Activated CD4-positive, alpha-beta T cell treated with anti-CD3 and anti-CD28 coated beads, Interleukin-2, amount 50 U/mL, for 4 hours (primary cell): ENCODE results near the gene C1QTNF1.
A peak's percentile ranks its signal among the peaks of the same experiment; 100 is the strongest.

Experiments
- DNase-seq, 2 experiments: peaks; one replicate each; pipeline ENCODE4 v3.0.0-alpha.2; 2020

C1QTNF1 gene

DNA sequence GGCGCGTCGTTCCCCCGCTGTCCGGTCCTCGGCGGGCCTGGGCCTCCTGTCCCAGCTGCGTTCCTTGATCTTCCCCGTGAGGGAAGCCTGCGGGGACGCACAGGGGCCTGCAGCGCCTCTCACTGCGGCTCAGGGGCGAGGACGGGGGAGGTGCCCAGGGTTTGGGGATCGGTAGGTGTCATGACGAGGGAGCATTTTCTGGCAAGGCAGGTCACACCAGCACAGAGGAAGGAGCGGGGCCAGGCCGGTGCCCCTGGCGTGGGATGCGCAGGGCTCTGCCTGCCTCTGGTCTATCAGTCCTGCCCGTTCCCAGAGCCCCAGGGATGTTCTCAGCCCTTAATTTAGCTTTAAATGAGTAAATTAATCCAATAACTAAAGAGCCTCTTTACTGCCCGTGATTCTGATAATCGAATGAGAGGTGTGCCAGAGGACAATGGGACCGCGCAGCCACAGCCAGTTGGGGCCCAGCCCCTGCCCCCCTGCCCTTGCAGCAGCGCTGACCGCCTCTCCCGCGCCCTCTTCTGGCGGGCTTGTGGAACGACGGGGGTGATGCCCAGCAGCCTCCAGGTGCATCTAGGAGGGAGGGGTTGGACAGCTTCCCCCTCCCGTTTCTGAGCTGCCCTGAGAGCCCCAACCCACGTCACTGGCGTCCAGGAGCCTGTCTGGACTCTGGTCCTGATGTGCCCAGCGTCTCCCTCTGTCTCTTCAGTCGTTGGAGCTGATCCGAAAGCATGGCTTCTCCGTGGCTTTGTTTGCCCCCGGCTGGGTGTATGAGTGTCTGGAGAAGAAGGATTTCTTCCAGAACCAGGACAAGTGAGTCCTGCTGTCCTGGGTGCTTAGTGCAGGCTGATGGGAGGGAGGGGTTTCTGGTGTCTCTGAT lies 58.6 kb downstream of the C1QTNF1 start:
- peak; percentile 27 to 33 for DNase-seq

DNA sequence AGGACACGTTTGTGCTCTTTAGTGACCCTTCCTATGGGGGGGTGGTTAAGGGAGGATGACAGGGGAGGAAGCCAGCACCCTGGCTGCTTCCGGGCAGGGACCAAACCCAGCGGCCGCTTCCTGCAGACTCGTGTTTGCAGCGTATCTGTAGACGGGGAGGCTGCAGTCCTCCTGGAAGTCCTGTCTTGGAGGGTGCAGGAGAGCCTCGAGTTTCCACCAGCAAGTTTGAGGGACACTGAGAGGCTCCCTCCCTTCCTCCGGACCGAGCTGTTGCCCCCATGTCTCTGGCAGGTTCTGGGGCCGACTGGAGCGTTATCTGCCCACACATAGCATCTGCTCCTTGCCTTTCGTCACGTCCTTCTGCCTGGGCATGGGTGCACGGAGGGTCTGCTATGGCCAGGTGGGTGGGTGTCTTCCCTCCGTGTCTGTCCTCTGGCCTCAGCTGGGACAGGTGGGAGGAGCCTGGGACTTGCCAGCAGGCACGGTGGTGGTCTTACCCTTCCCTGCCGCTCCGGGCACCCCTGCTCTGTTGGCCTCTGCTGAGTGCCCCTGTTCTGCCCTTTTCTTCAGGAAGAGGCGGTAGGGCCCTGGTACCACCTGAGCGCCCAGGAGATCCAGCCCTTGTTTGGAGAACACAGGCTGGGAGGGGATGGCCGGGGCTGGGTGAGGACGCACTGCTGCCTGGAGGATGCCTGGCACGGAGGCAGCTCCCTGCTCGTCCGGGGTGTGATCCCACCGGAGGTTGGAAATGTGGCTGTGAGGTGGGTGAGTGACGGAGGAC lies 59.4 kb downstream of the C1QTNF1 start:
- no peak for DNase-seq

DNA sequence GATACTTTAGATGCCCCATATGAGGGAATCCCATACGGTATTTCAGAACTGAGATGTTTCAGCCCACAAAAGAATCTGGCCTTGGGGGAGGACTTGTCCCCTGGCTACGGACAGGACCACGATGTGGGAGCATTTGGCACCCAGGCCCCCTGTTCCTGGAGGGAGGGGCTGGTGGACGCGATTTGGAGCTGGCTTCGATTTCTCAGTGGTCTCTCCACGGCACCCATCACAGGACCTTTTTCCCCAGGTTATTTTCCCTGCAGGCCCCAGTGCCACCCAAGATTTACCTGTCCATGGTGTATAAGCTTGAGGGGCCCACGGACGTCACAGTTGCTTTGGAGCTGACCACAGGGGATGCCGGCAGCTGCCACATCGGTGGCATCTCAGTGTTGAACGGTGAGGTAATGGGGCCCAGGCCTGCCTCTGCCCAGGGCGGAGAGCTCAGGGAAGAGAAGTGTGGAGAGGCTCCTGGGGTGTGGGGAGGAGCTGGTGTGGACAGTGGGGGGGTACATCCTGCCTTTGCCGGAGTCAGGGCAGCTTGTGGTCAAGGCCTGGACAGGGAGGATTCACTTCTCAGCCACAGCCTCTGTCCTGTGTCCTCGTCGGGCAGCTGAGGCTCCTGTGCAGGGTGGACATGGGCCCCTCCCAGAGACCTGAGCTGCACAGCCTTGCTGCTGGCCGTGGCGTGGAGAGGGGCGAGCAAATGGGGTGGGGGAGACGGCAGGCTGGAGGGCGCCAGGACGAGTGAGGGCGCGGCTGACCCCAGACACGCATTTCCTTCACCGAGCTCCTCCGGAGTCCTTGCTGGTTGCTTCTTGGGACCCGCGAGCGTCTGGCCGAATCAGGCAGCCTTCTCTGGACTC lies 60.6 kb downstream of the C1QTNF1 start:
- no peak for DNase-seq

DNA sequence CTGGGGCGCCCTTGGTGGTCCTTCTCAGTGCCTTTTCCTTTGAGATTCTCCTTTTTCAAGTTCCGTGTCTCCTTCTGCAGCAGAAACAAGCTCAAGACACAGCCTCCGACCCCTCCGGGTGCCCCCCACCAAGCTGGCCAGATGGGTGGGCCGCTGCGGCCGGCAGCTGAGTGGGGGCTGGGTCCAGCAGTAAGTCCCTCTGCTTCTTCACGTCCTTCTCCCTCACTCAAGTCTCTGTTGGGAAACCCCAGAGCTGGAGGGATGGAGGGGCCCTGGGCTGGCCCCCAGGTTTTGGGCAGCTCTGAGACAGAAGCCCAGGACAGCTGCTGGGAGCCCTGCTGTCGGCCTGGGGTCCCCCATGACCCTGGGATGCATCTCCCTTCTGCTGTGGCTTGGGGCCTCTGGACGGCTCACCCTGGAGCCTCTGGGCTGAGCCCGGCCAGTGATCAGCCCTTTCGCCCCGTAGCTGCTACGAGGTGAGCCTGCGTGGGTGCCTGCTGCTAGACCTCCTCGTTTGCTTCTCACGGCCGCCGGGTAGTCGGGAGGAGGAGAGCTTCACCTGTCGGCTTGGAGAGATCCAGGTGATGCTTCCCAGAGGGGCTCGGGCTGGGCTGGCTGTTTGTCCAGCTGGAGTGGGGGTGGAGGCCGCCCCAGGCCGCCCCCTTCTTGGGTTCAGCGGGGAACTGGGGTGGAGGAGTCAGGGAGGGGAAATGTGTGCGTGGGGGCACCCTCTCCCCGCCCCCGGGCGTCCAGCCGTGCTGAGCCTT lies 61.4 kb downstream of the C1QTNF1 start:
- no peak for DNase-seq

DNA sequence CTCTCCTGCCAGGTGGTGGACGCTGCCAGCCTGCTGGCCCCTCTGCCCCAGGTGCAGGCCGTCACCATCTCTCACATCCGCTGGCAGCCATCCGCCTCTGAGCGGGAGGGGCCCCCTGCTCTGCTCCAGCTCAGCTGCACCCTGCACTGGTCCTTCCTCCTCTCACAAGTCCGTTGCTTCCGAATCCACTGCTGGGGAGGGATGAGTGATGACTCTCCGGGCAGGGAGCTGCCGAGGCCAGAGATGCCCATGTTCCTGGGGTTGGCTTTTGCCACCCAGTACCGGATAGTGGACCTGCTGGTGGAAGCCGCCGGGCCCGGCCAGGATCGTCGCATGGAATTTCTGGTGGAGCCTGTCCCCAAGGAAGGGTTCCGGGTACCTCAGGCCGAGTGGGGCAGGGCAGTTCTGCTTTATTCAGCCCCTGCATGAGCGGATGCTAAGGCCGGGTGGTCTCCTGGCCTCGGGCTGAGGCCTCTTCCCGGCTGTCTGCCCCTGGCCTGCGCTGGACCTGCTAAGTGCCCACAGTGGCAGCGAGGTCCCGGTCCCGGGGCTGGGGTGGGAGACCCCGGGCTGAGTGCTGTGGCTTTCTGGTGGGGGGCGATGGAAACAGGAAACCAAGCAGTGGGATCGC lies 62.1 kb downstream of the C1QTNF1 start:
- DNase-seq: no peak

DNA sequence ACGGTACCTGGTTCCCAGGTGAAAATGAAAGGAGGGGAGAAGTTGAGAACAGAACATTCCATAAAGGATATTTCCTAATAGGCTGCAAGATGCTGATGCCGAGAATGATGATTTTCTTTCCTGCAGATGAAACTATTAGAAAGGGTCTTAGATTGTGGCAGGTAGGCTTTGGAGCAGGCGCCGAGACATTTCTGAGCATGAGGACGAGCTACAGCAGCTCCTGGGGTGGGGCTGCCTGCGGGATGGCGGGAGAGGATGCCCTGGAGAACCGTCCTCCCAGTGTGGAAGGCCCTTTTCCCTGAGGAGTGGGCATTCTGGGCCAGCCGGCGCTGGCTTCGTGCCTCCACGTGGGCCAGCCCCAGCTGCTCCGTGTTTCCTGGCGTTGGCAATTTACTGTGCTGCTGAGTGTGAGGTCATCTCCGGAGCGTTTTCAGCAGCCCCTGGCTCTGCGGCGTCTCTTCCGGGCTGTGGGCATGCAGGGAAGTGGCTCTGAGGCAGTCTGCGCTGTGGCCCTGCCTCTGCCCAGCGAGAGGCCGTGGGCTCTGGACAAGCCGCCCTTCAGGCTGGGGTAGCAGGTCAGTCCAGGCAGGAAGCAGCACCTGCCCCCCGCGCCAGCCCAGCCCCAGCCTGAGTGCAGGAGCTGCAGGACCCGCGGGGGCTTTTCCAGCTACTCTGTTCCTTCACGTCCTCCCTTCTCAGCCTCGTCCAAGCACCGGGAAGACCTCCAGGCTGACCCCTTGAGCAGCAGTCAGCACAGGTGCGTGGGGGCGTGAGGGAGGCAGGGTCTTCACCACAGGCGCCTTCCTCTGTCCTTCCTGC lies 62.8 kb downstream of the C1QTNF1 start:
- DNase-seq: no peak

DNA sequence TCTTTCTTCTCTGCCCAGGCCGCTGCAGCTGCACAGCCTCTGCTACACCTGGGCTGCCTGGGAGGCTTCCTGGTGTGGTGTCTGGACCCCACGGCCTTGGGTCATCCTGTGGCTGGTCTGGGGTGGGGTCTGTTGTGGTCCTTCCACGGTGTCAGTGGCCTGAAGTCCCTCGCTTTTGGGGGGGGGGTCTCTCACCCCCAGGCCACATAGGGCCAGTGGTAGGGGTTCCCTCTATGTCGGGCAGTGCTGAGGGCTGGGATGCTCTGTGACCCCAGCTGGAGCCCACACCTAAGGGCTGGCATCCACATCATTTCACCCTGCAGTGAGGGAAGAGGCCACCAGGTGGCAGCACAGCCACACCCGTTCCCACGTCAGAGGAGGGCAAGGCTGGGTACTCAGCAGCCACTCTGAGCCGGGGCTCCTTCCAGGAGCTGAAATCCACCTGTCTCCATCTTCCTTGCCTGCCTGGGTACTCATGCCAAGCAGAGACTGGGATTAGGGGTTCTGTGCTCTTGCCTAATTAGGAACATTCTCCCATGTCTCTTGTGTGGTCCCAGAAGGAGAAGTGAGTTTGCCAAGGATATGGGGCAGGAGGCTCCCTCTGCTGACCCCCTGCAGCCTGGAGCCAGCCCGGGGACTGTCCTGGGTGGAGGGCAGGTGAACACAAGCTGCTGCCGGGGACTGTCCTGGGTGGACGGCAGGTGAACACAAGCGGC lies 63.6 kb downstream of the C1QTNF1 start:
- DNase-seq: peak; percentile 70 to 76

DNA sequence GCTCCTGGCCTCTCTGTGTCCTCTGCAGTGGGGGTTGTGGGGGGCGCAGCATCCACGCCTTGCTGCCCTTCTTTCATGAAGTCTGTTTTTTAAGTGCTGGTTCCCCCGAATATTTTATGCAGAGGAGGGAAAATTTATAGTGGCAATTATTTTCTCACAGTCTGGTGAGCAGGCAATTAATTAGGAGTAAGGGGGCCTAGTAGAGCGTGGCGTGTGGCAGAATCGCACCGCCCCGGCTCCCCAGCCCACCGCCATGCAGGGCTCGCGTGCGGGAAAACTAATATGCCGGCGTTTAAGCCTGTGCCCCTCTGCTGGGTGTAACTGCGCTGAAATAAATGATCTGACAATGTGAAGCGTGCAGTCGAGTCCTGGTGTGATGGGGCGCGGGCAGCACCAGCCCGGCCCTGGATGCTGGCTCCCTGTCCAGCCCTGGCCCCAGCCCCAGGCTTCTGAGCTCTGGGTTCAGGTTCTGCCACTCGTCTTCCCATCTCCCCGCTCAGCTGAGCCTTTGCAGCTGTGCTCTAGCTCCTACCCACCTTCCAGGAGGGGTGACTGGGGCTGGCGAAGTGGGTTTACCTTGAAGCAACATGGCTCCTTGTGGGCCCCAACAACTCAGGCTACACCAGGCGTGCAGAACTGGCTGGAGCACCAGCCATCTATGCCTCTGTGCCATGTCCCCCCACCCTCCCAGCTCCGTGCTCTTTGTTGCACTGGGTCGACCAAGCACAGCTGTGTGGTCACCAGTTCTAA lies 64.5 kb downstream of the C1QTNF1 start:
- DNase-seq: no peak

DNA sequence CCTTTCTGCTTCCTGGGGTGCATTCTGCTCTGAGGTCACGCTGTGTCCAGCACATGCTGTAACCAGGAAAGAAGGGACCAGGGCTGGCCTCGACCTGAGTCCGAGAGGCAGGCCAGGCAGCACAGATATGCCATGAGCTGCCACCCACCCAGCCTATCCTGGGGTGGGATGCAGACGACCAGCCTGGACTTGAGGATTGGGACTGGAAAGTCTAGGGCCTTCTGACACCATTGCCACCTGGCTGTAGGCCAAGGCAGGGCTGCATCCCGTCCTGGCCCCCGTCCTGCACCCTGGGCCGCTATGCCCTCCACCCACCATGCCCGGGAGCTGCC lies 65.0 kb downstream of the C1QTNF1 start:
- no peak for DNase-seq

DNA sequence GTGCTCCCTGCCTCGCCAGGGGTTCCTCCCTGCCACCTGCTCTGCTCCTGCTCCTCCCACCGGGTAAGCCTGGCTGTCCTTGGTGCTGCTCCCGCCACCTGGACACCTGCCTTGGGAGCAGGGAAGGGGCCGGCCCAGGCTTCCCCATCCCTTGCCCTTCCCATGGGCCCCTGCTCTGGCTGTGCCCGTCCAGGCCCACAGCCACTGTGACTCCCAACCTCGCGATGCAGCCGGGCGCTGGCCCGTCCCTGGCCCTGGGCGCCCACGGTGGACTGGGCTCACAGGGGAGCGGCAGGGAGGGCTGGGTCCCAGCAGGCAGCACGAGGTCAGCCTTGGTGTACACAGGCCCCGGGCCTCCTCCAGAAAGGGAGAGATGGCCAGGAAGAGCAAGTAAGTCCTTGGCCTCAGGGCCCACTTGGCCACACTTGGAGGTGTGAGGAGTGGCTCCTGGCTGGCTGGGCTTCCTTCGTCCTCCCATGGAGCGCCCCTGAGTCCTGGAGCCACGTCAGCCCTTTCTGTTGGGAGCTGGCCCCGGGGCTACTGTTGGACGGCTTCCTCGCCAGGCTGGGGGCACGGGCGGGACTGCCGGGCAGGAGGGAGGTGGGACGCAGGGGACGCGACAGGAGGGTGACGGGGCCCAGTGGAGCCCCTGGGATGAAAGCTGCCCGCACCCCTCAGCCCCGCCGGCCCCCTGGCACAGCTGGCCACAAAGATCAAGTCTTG lies 65.9 kb downstream of the C1QTNF1 start:
- DNase-seq: no peak

DNA sequence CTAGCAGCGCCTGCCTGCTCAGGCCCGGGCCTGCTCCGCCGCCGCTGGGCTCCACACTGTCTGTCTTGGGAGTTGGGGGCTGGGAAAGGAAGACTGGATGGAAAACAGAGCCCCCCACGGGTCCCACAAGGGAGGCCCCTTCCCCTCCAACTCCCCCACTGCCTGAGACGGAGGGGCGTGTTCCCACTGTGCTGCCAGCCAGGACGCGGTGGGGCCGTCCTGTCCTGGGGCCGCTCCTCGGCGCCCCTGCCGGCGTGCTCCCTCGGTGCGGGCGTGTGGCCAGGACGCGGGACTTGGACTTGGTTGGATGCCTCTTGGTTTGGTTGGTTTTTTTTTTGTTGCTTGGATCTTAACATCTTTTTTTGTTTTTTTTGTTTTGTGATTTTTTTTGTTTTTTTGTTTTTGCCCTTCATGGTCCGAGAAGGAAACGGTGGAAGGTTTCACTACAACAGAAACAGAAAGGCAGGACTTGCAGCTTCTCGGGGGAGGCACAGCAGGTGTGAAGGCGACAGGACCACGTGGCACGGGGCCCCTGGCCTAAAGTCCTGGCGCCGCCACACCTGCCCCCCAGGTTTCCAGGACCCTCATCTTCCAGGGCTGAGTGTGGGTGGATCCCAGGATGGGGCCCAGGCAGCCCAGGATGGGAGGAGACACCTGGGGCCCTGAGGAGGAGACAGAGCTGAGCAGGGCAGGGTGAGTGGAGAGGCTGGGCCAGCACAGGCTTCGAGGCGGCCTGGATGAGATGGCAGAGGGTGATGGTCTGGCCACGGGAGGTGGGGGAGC lies 66.7 kb downstream of the C1QTNF1 start:
- no peak for DNase-seq

DNA sequence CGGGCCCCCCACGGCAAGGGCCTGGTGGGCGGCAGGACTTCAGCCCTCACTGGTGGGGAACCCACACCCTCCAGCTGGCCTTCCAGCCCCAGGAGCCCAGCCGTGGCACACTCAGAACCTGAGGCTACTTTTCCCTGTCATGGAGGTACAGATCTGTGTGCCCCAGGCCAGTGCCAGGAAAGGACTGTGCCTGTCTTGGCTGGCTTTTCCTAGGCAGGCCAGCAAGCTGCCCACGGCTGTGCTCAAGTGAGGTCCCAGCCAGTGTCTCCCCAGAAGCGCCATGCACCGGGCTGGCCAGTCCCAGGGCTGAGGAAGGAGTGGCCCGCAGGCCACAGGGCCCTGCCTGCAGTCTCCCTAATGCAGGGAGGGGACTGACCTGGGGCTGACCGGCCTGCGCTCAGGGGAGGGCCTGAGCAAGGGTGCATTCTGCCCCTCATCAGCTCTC lies 67.3 kb downstream of the C1QTNF1 start:
- DNase-seq: no peak

DNA sequence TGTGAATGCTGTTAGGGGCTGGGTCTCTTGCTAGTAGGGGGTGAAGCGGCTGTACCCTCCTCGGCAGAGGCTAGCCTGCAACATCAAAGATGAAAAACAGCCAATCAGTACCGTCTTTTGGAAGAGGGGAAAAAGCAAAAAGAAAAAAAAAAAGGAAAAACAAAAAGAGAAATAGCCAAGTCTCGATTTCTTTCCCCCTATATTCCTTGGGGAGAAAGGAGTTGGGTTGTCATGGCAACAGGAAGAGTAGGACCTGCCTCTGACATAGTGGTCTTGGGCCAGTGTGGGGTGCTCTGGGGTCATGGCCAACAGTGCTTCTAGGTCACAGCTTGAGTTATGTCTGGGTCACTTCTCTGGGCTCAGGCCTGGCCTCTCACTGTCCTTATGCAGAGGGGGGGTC lies 68.6 kb downstream of the C1QTNF1 start:
- DNase-seq: no peak

DNA sequence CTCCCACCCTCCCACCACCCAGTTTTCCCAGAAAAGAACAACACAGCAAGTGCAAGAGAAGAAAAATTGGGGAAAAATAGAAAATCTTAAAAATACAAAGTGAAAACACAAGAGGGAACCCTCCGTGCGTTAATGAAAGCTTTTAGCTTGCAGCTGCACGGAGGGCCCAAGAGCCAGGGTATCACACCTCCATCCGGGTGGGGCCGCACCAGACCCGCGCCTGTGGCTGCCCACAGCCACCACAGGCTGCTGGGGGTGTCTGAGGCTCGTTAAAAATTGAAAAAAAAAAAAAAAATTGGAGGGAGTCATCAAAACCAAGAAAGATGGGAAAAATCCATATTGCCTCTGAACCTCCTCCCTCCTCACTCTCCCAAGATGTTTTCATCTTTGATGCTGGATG lies 69.3 kb downstream of the C1QTNF1 start:
- no peak for DNase-seq

DNA sequence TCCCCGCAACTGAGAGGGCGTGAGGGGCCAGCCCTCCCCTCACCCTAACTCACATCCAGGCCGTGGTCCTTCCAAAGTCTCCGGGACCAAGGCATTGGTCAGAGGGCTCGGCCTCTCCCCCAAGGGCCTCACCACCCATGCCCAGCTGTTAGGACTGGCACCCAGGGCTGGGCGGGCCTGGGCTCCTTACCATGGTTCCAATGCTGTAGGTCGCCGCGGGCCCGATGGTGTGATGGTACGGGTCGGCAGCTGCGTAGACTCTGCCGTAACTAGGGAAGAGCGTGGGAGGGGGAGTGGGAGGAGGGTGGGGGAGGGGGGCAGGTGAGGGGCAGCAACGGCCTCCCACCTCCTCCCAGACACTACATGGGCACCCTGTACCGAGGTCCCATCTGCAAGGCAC lies 70.3 kb downstream of the C1QTNF1 start:
- no peak for DNase-seq

DNA sequence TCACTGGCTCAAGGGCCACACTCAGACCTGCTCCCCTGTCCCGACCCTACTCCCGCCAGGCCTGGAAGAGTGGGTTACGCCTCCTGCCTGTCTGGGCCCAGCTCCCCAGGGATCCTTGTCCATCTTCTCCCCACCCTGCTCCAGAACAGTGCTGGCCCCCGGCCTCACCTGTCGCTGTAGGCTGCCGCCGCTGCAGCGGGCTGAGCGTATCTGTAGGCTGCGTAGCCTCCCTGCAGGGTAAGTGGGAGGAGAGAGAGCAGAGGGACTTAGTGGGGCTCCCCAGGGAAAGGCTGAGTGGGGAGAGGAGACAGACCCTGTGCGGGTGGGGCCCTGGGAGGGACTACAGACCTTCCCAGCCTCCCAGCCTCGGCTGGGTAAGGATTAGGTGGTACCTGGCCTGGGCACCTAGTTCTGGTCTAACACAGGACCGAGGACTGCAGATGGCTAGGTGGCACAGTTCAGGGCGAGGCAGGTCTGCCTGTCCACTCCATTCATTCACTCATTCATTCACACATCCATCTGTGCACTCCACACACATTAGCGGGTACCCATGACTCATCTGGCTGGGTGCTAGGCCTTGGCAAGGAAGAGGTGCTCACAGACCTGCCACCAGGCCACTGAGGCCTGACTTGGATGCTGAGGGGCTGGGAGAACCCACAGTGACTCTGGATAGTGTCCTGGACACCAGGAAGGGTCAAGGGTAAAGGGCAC lies 71.5 kb downstream of the C1QTNF1 start:
- DNase-seq: no peak

DNA sequence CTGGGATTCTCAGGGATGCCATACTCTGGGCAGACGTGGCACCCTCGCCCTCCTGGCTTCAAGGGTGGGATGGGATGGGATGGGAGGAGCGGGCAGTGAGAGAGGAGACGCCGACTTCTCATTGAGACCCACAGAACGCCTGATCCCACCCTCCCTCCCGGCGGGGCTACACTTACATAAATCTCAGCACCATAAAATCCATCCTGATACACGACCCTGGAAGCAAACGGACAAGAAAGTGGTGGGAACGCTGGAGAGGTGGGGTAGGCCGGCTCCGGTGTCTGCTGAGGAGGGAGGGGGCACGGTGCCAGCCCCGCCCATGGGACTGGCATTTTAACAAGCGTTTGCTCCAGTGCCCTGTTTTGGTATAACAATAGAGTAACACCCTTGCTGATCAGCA lies 72.5 kb downstream of the C1QTNF1 start:
- DNase-seq: no peak
